B cell (primary cell): ENCODE results near the gene ALOXE3. TPM values are rescaled to one million over a fixed set of nuclear protein-coding genes. Genes with fewer than 3 reads are reported as not detected.

Experiments used
- ATAC-seq: fragments of 200-7000 bp; cut with Tn5 transposase; one replicate; pipeline ENCODE4 v1.10.0; 2021; ENCODE audit warnings: low read depth, mild to moderate bottlenecking, moderate number of reproducible peaks, moderate library complexity
- CTCF ChIA-PET: fragments of 350-600 bp; sonication (Branson Sonifier 250); formaldehyde crosslinking; loops from one replicate; lab custom pipeline; 2021; ENCODE audit warnings: antibody characterized with exemption, inconsistent platforms; lab: Charles Lee
- POLR2A ChIA-PET: fragments of 350-600 bp; sonication (Branson Sonifier 250); formaldehyde crosslinking; loops from one replicate; lab custom pipeline; 2021; ENCODE audit warnings: antibody characterized with exemption; lab: Charles Lee
- DNase-seq: peaks from one replicate; pipeline ENCODE4 v3.0.0; 2013
- H2AFZ ChIP-seq: 2 replicates; pipeline ENCODE4 v1.6.1; 2012; ENCODE audit warnings: mild to moderate bottlenecking, low read depth, low read length; ENCODE audit not compliant: insufficient read depth, poor library complexity, severe bottlenecking
- H3K27ac ChIP-seq, 2 donors: 1 replicate in 1 of 2; 2 replicates in 1 of 2; pipeline ENCODE4 v1.5.1; 2012 to 2013; ENCODE audit warnings: low read length in 2 of 2, mild to moderate bottlenecking in 2 of 2, moderate library complexity in 1 of 2
- H3K27me3 ChIP-seq, 4 experiments: fragments of 200-600 bp in 1 of 4; sonication (generic) in 1 of 4; replicated peaks in 1 of 4; 1 replicate in 2 of 4; 2 replicates in 2 of 4; pipeline versions ENCODE4 v1.6.1 to v1.7.0; 2013 to 2016; ENCODE audit warnings: low read length in 3 of 4, mild to moderate bottlenecking in 2 of 4, mixed read lengths in 1 of 4, moderate library complexity in 1 of 4; ENCODE audit not compliant: insufficient read depth in 4 of 4, control insufficient read depth in 3 of 4; ENCODE audit errors: control extremely low read depth in 1 of 4
- H3K36me3 ChIP-seq, 2 experiments: replicated peaks in 1 of 2; 1 replicate in 1 of 2; 2 replicates in 1 of 2; pipeline versions ENCODE4 v1.6.1 to v1.7.1; 2013; ENCODE audit warnings: low read length in 1 of 2; ENCODE audit not compliant: insufficient read depth in 2 of 2, control insufficient read depth in 1 of 2; ENCODE audit errors: control extremely low read depth in 1 of 2, extremely low read depth in 1 of 2
- H3K4me1 ChIP-seq, 2 donors: fragments of 200-600 bp in 1 of 2; sonication (generic) in 1 of 2; 1 replicate in 1 of 2; 2 replicates in 1 of 2; pipeline versions ENCODE4 v1.5.1 to v1.6.1; 2013 to 2017; ENCODE audit warnings: low read length in 2 of 2; ENCODE audit not compliant: control insufficient read depth in 2 of 2, insufficient read depth in 2 of 2
- H3K4me2 ChIP-seq: replicated peaks from 2 replicates; pipeline ENCODE3; 2012; ENCODE audit warnings: mild to moderate bottlenecking, low read depth, low read length; ENCODE audit not compliant: poor library complexity, severe bottlenecking
- H3K4me3 ChIP-seq, 5 experiments: fragments of 200-600 bp in 1 of 5; sonication (generic) in 1 of 5; 1 replicate in 3 of 5; 2 replicates in 2 of 5; pipeline versions ENCODE4 v1.5.1 to v1.7.0; 2011 to 2016; ENCODE audit warnings: low read length in 4 of 5, mild to moderate bottlenecking in 4 of 5, low read depth in 2 of 5, control low read depth in 1 of 5, moderate library complexity in 1 of 5; ENCODE audit not compliant: insufficient read depth in 1 of 5; ENCODE audit errors: control extremely low read depth in 1 of 5, extremely low read depth in 1 of 5
- H3K79me2 ChIP-seq: fragments of 200-600 bp; sonication (generic); one replicate; pipeline ENCODE4 v1.6.0; 2016; ENCODE audit warnings: low read length; ENCODE audit not compliant: control insufficient read depth, insufficient read depth
- H3K9ac ChIP-seq: fragments of 200-600 bp; sonication (generic); 2 replicates; pipeline ENCODE4 v1.6.1; 2017; ENCODE audit warnings: mild to moderate bottlenecking, low read length, moderate library complexity
- H3K9me3 ChIP-seq, 3 donors: one replicate each; pipeline versions ENCODE4 v1.6.1 to v1.7.1; 2013; ENCODE audit warnings: low read length in 2 of 3; ENCODE audit not compliant: control insufficient read depth in 2 of 3, insufficient read depth in 1 of 3; ENCODE audit errors: control extremely low read depth in 1 of 3
- H4K20me1 ChIP-seq: 2 replicates; pipeline ENCODE4 v1.6.0; 2012; ENCODE audit warnings: mild to moderate bottlenecking, low read length; ENCODE audit not compliant: insufficient read depth, control insufficient read depth, poor library complexity, severe bottlenecking
- H3K27ac Mint-ChIP-seq: one replicate; pipeline ENCODE4 v1.8.0; 2021; ENCODE audit warnings: mixed read lengths
- H3K27me3 Mint-ChIP-seq: one replicate; pipeline ENCODE4 v1.8.0; 2021; ENCODE audit warnings: mixed read lengths
- H3K4me1 Mint-ChIP-seq: one replicate; pipeline ENCODE4 v1.8.0; 2021; ENCODE audit warnings: mixed read lengths
- H3K4me3 Mint-ChIP-seq: one replicate; pipeline ENCODE4 v1.8.0; 2021; ENCODE audit warnings: mixed read lengths
- H3K9me3 Mint-ChIP-seq: one replicate; pipeline ENCODE4 v1.8.0; 2022; ENCODE audit warnings: mixed read lengths; ENCODE audit not compliant: insufficient read depth
- CTCF ChIP-seq: fragments of 200-600 bp; IDR thresholded peaks from one replicate; pipeline ENCODE4 v1.8.0; 2022; ENCODE audit warnings: antibody characterized with exemption, mild to moderate bottlenecking
- EZH2 ChIP-seq: IDR thresholded peaks from 2 replicates; pipeline ENCODE4 v1.6.1; 2012; ENCODE audit warnings: borderline replicate concordance, low read depth, mild to moderate bottlenecking, moderate library complexity, low read length; ENCODE audit not compliant: insufficient read depth, poor library complexity, severe bottlenecking
- WGBS: methylation state at CpG from one replicate; pipeline ENCODE4 v1.1.5; 2013; ENCODE audit warnings: missing lambda C conversion rate; ENCODE audit not compliant: insufficient coverage; 5-methylcytosine and 5-hydroxymethylcytosine counted together
- intact Hi-C: fragments of 100-400 bp; cut with micrococcal nuclease; formaldehyde crosslinking; loops from one replicate; pipeline ENCODE4 v1.10.0; 2022
- polyA plus RNA-seq: library from polyadenylated mRNA; depleted of rRNA; stranded (reverse); fragments of >200 nt; gene quantifications from 2 replicates; pipeline ENCODE4 v1.2.3, GENCODE V29; 2012
- total RNA-seq, 2 donors: library from RNA; stranded (reverse); fragments of 120-200 nt in 1 of 2; gene quantifications; 1 replicate in 1 of 2; 2 replicates in 1 of 2; pipeline versions ENCODE4 v1.2.3 to v1.2.4, GENCODE V29; 2013 to 2022

ALOXE3 gene
- total and polyA plus RNA-seq, 2 donors (not counting 1 experiment from before 2014, with no cell fraction given), result 0.04 TPM; not detected in 1

GRCh38 chr17:8100763-8101162, 17.6 kb downstream of the ALOXE3 start:
- no peaks in the 10 kb centered on the region for H3K27me3 ChIP-seq
- intact Hi-C loops, result no loop called here
- H3K9me3 ChIP-seq, result no peaks in the 10 kb centered on the region
- no CpG with 5 or more reads among the region's 2 CpGs for WGBS
- H3K4me3 ChIP-seq, result no peak overlapping the region
- no peaks in the 10 kb centered on the region for H3K36me3 ChIP-seq
- ATAC-seq (no peak), DNase-seq (no peak)
- no peak overlapping the region for H3K27ac ChIP-seq
- Mint-ChIP-seq H3K4me3 (no peak overlapping the region), H3K4me1 (no peaks in the 10 kb centered on the region), H3K27ac (no peak overlapping the region), H3K9me3 (no peaks in the 10 kb centered on the region), H3K27me3 (peaks cover 7% of the 10 kb centered on the region)
- H3K4me2 ChIP-seq, result no peak overlapping the region
- H3K79me2 ChIP-seq, result no peaks in the 10 kb centered on the region
- no peaks in the 10 kb centered on the region for H4K20me1 ChIP-seq
- POLR2A ChIA-PET, result interaction anchor here (0.6 kb wide), 1 partner anchor 21 kb away, joined by 3 read pairs; no protein-coding TSS in a partner anchor
- CTCF ChIA-PET, result interaction anchor here (0.9 to 20.5 kb wide), 5 partner anchors 8 to 42 kb away, joined by 3 to 360 read pairs (median 7); no protein-coding TSS in a partner anchor
- no peak overlapping the region for H2AFZ ChIP-seq
- TF ChIP-seq EZH2, result no peak
- TF ChIP-seq CTCF, result no peak
- no peaks in the 10 kb centered on the region for H3K4me1 ChIP-seq
- H3K9ac ChIP-seq, result no peak overlapping the region

- H3K4me2 ChIP-seq, result no peak overlapping the region
- no peak overlapping the region for H2AFZ ChIP-seq
- H3K4me1 ChIP-seq, result no peaks in the 10 kb centered on the region
- ChIA-PET POLR2A (no interaction called here), CTCF (interaction anchor here (0.9 to 2.4 kb wide), 3 partner anchors 10 to 41 kb away, joined by 3 to 17 read pairs (median 5); no protein-coding TSS in a partner anchor)
- intact Hi-C loops, result no loop called here
- no peaks in the 10 kb centered on the region for H4K20me1 ChIP-seq
- no peak for TF ChIP-seq EZH2
- no peak for TF ChIP-seq CTCF
- H3K79me2 ChIP-seq, result no peaks in the 10 kb centered on the region
- H3K9ac ChIP-seq, result no peak overlapping the region
- ATAC-seq (no peak), DNase-seq (no peak)
- H3K9me3 ChIP-seq, result no peaks in the 10 kb centered on the region
- no peaks in the 10 kb centered on the region for H3K27me3 ChIP-seq
- Mint-ChIP-seq H3K27me3 (peaks cover 7% of the 10 kb centered on the region), H3K27ac (no peak overlapping the region), H3K4me1 (no peaks in the 10 kb centered on the region), H3K9me3 (no peaks in the 10 kb centered on the region), H3K4me3 (no peak overlapping the region)
- no peak overlapping the region for H3K27ac ChIP-seq
- H3K36me3 ChIP-seq, result no peaks in the 10 kb centered on the region
- H3K4me3 ChIP-seq, result no peak overlapping the region
- WGBS, result 54% methylated on average over 2 of the region's 2 CpGs
Observed at GRCh38 chr17:8100111-8100510, 18.2 kb downstream of the ALOXE3 start.
